Transverse colon (tissue), 4 donors: ENCODE data around the gene SLC6A9. TPM values are rescaled to one million over a fixed set of nuclear protein-coding genes. Genes with fewer than 3 reads are reported as not detected.

Source experiments
- DNase-seq: peaks from one replicate; pipeline ENCODE4 v3.0.0-alpha.2; 2019
- H3K27ac ChIP-seq, 4 donors: fragments of 200-600 bp; sonication (generic); 2 replicates each; pipeline ENCODE4 v1.5.1; 2016 to 2018; ENCODE audit warnings: inconsistent platforms in 4 of 4
- H3K27me3 ChIP-seq: fragments of 200-600 bp; sonication (generic); 2 replicates; pipeline ENCODE4 v1.5.1; 2017; ENCODE audit warnings: inconsistent platforms
- H3K36me3 ChIP-seq, 4 donors: fragments of 200-600 bp; sonication (generic); 2 replicates each; pipeline ENCODE4 v1.5.1; 2017 to 2019; ENCODE audit warnings: inconsistent platforms in 4 of 4
- H3K4me1 ChIP-seq, 4 donors: fragments of 200-600 bp; sonication (generic); 2 replicates each; pipeline ENCODE4 v1.5.1; 2017 to 2020; ENCODE audit warnings: inconsistent platforms in 4 of 4
- H3K4me3 ChIP-seq, 4 donors: fragments of 200-600 bp; sonication (generic); 1 replicate in 1 of 4; 2 replicates in 3 of 4; pipeline versions ENCODE4 v1.5.1 to v1.6.1; 2017 to 2019; ENCODE audit warnings: inconsistent platforms in 4 of 4
- H3K9me3 ChIP-seq, 2 donors: fragments of 200-600 bp; sonication (generic); 2 replicates each; pipeline ENCODE4 v1.5.1; 2017 to 2019; ENCODE audit warnings: inconsistent platforms in 2 of 2
- CTCF ChIP-seq, 5 experiments: fragments of 200-600 bp in 3 of 5; fragments of 450-650 bp in 2 of 5; sonication (generic) in 3 of 5; IDR thresholded peaks; 1 replicate in 2 of 5; 2 replicates in 3 of 5; pipeline ENCODE4 v1.5.1; 2016 to 2017; ENCODE audit warnings: antibody characterized with exemption in 5 of 5, inconsistent platforms in 3 of 5, mild to moderate bottlenecking in 2 of 5, moderate library complexity in 1 of 5
- EP300 ChIP-seq: sonication (generic); formaldehyde crosslinking; IDR thresholded peaks from one replicate; pipeline ENCODE4 v1.6.1; 2017; ENCODE audit warnings: antibody characterized with exemption, low read depth
- POLR2A ChIP-seq: fragments of 450-650 bp; IDR thresholded peaks from one replicate; pipeline ENCODE4 v1.6.1; 2016; ENCODE audit warnings: antibody characterized with exemption, mild to moderate bottlenecking, moderate library complexity
- POLR2AphosphoS5 ChIP-seq, 3 donors: sonication (generic); formaldehyde crosslinking; IDR thresholded peaks; one replicate each; pipeline ENCODE4 v1.6.1; 2016; ENCODE audit warnings: antibody characterized with exemption in 3 of 3
- WGBS, 2 donors: methylation state at CpG; one replicate each; pipeline ENCODE4 v1.1.5; 2018; ENCODE audit warnings: low coverage in 1 of 2; 5-methylcytosine and 5-hydroxymethylcytosine counted together
- in situ Hi-C, 4 donors: fragments of 200-750 bp; cut with MboI; loops; one replicate each; pipeline versions ENCODE4 v1.15.0 to v1.15.1; 2017; ENCODE audit warnings: low sequenced_read_pairs in 3 of 4, low pct_ligation_motif_present in 1 of 4, low pct_unique_long_range_greater_than_20kb in 1 of 4
- intact Hi-C: fragments of 100-400 bp; cut with DNase I; formaldehyde crosslinking; loops from one replicate; pipeline ENCODE4 v1.15.1; 2023; ENCODE audit warnings: low total_unique reads
- total RNA-seq, 4 donors: library from RNA; depleted of rRNA; stranded (reverse); fragments of >200 nt; gene quantifications; one replicate each; pipeline ENCODE4 v1.1.0, GENCODE V29; 2016

SLC6A9 gene
- total RNA-seq, 4 donors from 2014 or later, result 22.4 to 31.8 (median 29.5) TPM

- H3K27me3 ChIP-seq, result no peaks in the 10 kb centered on the region
- H3K27ac ChIP-seq, result no peak overlapping the region
- intact Hi-C loops (loop anchor here (5.0 kb wide), 1 partner anchor 37 kb away; no protein-coding TSS in a partner anchor), in situ Hi-C loops (no loop called here)
- 96% methylated on average over 6 of the region's 8 CpGs; no CpG with 5 or more reads in 1 of the 2 donors for WGBS, 2 donors
- H3K36me3 ChIP-seq, result no peaks in the 10 kb centered on the region
- H3K4me3 ChIP-seq, result no peak overlapping the region
- TF ChIP-seq POLR2A, result no peak
- no peak for TF ChIP-seq EP300
- TF ChIP-seq POLR2AphosphoS5 (IDR thresholded peaks at IDR 0.05), result no peak
- TF ChIP-seq CTCF (IDR thresholded peaks at IDR 0.05), result no peak
- H3K4me1 ChIP-seq, result peaks cover 0 to 8% (median 2%) of the 10 kb centered on the region in 4 donors
- DNase-seq, result no peak
- no peaks in the 10 kb centered on the region for H3K9me3 ChIP-seq
Measured at GRCh38 chr1:44000122-44000665, 31.1 kb downstream of the SLC6A9 start.

- DNase-seq, result no peak
- WGBS, 2 donors, result 97% methylated on average over 8 of the region's 8 CpGs; no CpG with 5 or more reads in 1 of the 2 donors
- Histone ChIP-seq H3K4me3 (no peak overlapping the region), H3K4me1 (peaks cover 0 to 8% (median 2%) of the 10 kb centered on the region in 4 donors), H3K9me3 (no peaks in the 10 kb centered on the region), H3K27me3 (no peaks in the 10 kb centered on the region), H3K36me3 (no peaks in the 10 kb centered on the region), H3K27ac (no peak overlapping the region)
- intact Hi-C loops, result no loop called here
- no peak for TF ChIP-seq POLR2A
- no peak for TF ChIP-seq EP300
- TF ChIP-seq CTCF (IDR thresholded peaks at IDR 0.05), result no peak
- no peak for TF ChIP-seq POLR2AphosphoS5 (IDR thresholded peaks at IDR 0.05)
- in situ Hi-C loops, result loop anchor here in 1 of 4 donors (10.0 kb wide), 1 partner anchor 45 kb away; no protein-coding TSS in a partner anchor
Measured at GRCh38 chr1:43999455-43999854, 31.8 kb downstream of the SLC6A9 start.

GRCh38 chr1:43998000-43998378, 33.3 kb downstream of the SLC6A9 start:
- Histone ChIP-seq H3K4me3 (peak overlapping the region in 2 of 4 donors; percentile 1 to 12), H3K27me3 (no peaks in the 10 kb centered on the region), H3K4me1 (peaks cover 0 to 8% (median 2%) of the 10 kb centered on the region in 4 donors), H3K27ac (peak overlapping the region in 3 of 4 donors; percentile 6 to 68 (median 37)), H3K9me3 (no peaks in the 10 kb centered on the region), H3K36me3 (no peaks in the 10 kb centered on the region)
- no peak for DNase-seq
- whole genome bisulfite sequencing, 2 donors, result 73% methylated on average over 11 of the region's 11 CpGs; no CpG with 5 or more reads in 1 of the 2 donors
- intact Hi-C loops (no loop called here), in situ Hi-C loops (loop anchor here in 1 of 4 donors (10.0 kb wide), 1 partner anchor 47 kb away; no protein-coding TSS in a partner anchor)
- TF ChIP-seq POLR2AphosphoS5 (IDR thresholded peaks at IDR 0.05) (no peak), CTCF (IDR thresholded peaks at IDR 0.05) (no peak), POLR2A (no peak)

DNA sequence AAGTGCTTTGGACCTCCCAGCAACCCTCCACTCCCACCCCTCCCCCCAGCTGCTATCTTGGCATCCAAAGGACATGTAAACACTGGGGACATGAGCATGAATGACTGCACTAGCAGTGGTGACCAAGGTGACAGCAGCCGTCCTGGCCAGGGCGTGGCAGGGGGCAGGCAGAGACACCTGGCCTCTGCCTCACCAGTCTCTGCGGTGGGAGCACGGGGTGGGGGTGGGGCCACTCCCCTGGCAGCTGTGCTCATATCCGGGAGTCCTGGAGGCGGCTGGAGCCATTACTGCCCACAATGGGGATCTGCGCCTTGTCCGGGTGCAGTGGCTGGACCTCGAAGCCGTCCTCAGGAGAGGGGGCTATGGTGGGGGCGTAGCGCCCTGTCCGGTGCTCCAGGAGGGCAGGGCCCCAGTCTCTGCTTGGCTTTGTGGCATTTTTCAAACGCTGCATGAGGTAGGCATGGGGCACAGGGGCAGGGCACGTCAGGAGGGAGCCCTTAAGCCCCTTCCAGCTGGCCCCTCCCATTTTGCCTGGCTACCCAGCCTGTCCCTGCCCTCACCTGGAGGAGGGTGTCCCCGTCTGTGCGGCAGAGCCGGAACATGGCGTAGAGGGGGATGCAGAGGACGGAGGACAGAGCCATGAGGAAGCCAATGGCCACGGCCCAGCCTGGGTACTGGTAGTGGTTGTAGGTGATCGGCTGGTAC, 33.8 kb downstream of the SLC6A9 start:
- in situ Hi-C loops, result loop anchor here in 1 of 4 donors (10.0 kb wide), 1 partner anchor 47 kb away; no protein-coding TSS in a partner anchor
- Histone ChIP-seq H3K27ac (peak overlapping the region in 3 of 4 donors; percentile 6 to 68 (median 37)), H3K4me3 (peak overlapping the region in 2 of 4 donors; percentile 1 to 12), H3K27me3 (no peaks in the 10 kb centered on the region), H3K4me1 (peaks cover 0 to 9% (median 3%) of the 10 kb centered on the region in 4 donors), H3K9me3 (no peaks in the 10 kb centered on the region), H3K36me3 (no peaks in the 10 kb centered on the region)
- intact Hi-C loops, result no loop called here
- DNase-seq, result peak; percentile 41
- TF ChIP-seq CTCF (IDR thresholded peaks at IDR 0.05), result peak in 1 of 5 experiments; percentile 13
- no peak for TF ChIP-seq EP300
- TF ChIP-seq POLR2AphosphoS5 (IDR thresholded peaks at IDR 0.05), result no peak
- TF ChIP-seq POLR2A, result peak; percentile 39
- WGBS, 2 donors, result 70% methylated on average over 12 of the region's 22 CpGs; no CpG with 5 or more reads in 1 of the 2 donors
